Heart right ventricle (tissue), 16 donors: ENCODE data around the gene POLR2L. TPM values are rescaled to one million over a fixed set of nuclear protein-coding genes. Genes with fewer than 3 reads are reported as not detected.

ENCODE experiments used
- ATAC-seq, 8 donors: fragments of 200-7000 bp; cut with Tn5 transposase; one replicate each; pipeline ENCODE4 v1.9.1; 2020; ENCODE audit warnings: mild to moderate bottlenecking in 8 of 8, moderate library complexity in 8 of 8, moderate number of reproducible peaks in 1 of 8
- DNase-seq, 2 donors: peaks; one replicate each; pipeline ENCODE4 v3.0.0-alpha.2; 2020
- H3K27ac ChIP-seq, 10 donors: fragments of 200-600 bp; sonication (generic) in 2 of 10; one replicate each; pipeline versions ENCODE4 v1.5.0 to v1.8.0; 2020 to 2022; ENCODE audit warnings: mild to moderate bottlenecking in 3 of 10
- H3K27me3 ChIP-seq, 7 donors: fragments of 200-600 bp; one replicate each; pipeline ENCODE4 v1.8.0; 2021 to 2022; ENCODE audit warnings: mild to moderate bottlenecking in 2 of 7
- H3K36me3 ChIP-seq, 9 donors: fragments of 200-600 bp; sonication (generic) in 1 of 9; one replicate each; pipeline versions ENCODE4 v1.5.0 to v1.8.0; 2020 to 2022; ENCODE audit warnings: mild to moderate bottlenecking in 2 of 9
- H3K4me1 ChIP-seq, 9 donors: fragments of 200-600 bp; sonication (generic) in 1 of 9; one replicate each; pipeline versions ENCODE4 v1.5.0 to v1.8.0; 2020 to 2022; ENCODE audit warnings: mild to moderate bottlenecking in 4 of 9
- H3K4me3 ChIP-seq, 10 donors: fragments of 200-600 bp; sonication (generic) in 2 of 10; one replicate each; pipeline versions ENCODE4 v1.5.0 to v1.8.0; 2020 to 2022; ENCODE audit warnings: mild to moderate bottlenecking in 7 of 10, moderate library complexity in 2 of 10
- H3K9me3 ChIP-seq, 11 donors: fragments of 200-600 bp in 10 of 11; sonication (generic) in 2 of 11; one replicate each; pipeline versions ENCODE4 v1.5.0 to v1.8.0; 2013 to 2022; ENCODE audit warnings: mild to moderate bottlenecking in 2 of 11, control low read depth in 1 of 11, moderate library complexity in 1 of 11
- CTCF ChIP-seq, 9 donors: fragments of 200-600 bp; sonication (generic) in 2 of 9; IDR thresholded peaks; one replicate each; pipeline versions ENCODE4 v1.5.0 to v1.8.0; 2021 to 2022; ENCODE audit warnings: antibody characterized with exemption in 9 of 9, mild to moderate bottlenecking in 5 of 9, moderate library complexity in 1 of 9
- WGBS, 2 donors: extraction: QIAGEN DNeasy Blood & Tissue Kit; methylation state at CpG; one replicate each; pipeline ENCODE4 v1.1.7; 2013; ENCODE audit warnings: inconsistent platforms in 1 of 2; 5-methylcytosine and 5-hydroxymethylcytosine counted together
- intact Hi-C, 10 donors: fragments of 100-400 bp; cut with DNase I; formaldehyde crosslinking; loops; one replicate each; pipeline versions ENCODE4 v1.11.1 to v1.14.2; 2022
- polyA plus RNA-seq, 2 donors: library from polyadenylated mRNA; stranded (reverse); fragments of 200-250 nt; gene quantifications; one replicate each; pipeline ENCODE4 v1.2.3, GENCODE V29; 2013
- total RNA-seq, 10 donors: library from RNA; stranded (reverse); fragmentation: NEBNext Ultra II Directional in 3 of 10; extraction: Animal tissue kit (Norgen Biotek cat#: 25700) in 3 of 10; gene quantifications; one replicate each; pipeline versions ENCODE4 v1.2.1 to v1.2.4, GENCODE V29; 2021 to 2023
- donor health status: Arrhythmogenic right ventricular cardiomyopathy.
- donor health status: ischemic (EF 13 %, LVEDD 7.1; RV severe dilation, severe dysfunction).
- donor health status: healthy with polysubstance abuse.
- donor health status: DM: no; HTN: yes; CAD: no.
- donor health status: DM: no; HTN: no; CAD: no.
- donor health status: ischemic (EF 25% LVEDD 6.9; RV normal size, moderate dysfunction).
- donor health status: ischemic (EF 25% LVEDD 5.7; RV mildly dilated, moderate dysfunction).
- donor health status: healthy.
- donor health status: DM: yes; HTN: yes; CAD: no.
- donor health status: Ischemic cardiomyopathy.
- donor health status: ischemic (EF 35%, LVEDD 5.7; RV mildly dilated, moderate dysfunction).
- donor health status: nonischemic (EF 11% LVEDD 7.7; RV severe dilation, severe dysfunction).
- donor health status: DM: yes; HTN: yes; CAD: no.
- donor health status: PGD.
- donor health status: ischemic (EF 29% LVEDD 5.4; RV normal size, mild dysfunction).
- donor health status: nonischemic (EF 23%, LVEDD 6.1; RV moderate dilation, normal function).

The POLR2L gene
- total and polyA plus RNA-seq, 12 donors: 148 to 279 (median 234) TPM

DNA sequence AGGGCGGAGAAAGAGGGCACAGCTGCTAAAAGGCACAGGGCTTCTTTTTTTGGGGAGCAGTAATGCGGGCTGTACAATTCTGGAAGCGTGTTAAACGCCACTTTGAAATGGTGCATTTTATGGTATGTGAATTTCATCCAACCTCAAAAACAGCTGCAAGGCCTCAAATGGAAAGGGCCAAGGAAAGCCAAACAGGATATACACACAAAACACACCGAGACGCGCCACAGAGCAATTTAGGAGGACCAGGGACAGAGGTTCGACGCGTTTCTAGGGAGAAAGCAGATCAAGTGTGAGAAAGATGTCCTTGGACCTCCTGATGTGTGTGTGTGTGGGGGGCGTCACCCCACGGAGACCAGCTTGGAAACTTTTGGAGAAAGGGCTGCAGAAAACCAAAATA, 31.4 kb upstream of the POLR2L start:
- no peak for TF ChIP-seq CTCF (IDR thresholded peaks at IDR 0.05)
- 72 to 75% methylated on average over 12 of the region's 12 CpGs for WGBS, 2 donors
- peaks cover 0 to 19% (median 0%) of the 10 kb centered on the region in 9 donors for H3K36me3 ChIP-seq
- ATAC-seq (no peak), DNase-seq (no peak)
- H3K9me3 ChIP-seq: no peaks in the 10 kb centered on the region
- no peaks in the 10 kb centered on the region for H3K27me3 ChIP-seq
- H3K4me1 ChIP-seq: peaks cover 0 to 10% (median 0%) of the 10 kb centered on the region in 9 donors
- intact Hi-C loops: no loop called here
- no peak overlapping the region for H3K4me3 ChIP-seq
- no peak overlapping the region for H3K27ac ChIP-seq

DNA sequence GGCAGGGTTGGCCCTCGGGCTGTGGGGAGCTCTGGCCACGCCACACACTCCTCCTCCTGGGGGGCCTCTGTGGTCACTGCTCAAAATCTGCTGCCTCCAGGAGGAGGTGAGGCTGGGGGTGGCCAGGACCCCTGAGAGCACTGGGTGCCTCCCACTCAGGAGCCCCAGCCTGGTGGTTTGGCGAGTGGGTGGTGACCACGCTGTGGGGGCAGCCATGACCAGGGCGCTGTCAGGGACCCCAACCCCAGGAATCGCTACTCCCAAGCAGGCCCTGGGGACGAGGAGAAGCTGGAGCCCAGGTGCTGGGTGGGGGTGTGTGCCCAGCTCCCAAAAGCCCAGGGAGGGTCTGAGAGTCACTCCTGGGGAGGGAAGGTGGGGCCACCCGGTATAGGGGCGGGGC, 30.5 kb upstream of the POLR2L start:
- no peak overlapping the region for H3K4me3 ChIP-seq
- no peak overlapping the region for H3K27ac ChIP-seq
- H3K9me3 ChIP-seq: no peaks in the 10 kb centered on the region
- intact Hi-C loops: no loop called here
- no peak for DNase-seq
- no peak for ATAC-seq
- peaks cover 0 to 10% (median 0%) of the 10 kb centered on the region in 9 donors for H3K4me1 ChIP-seq
- H3K36me3 ChIP-seq: peaks cover 0 to 11% (median 0%) of the 10 kb centered on the region in 9 donors
- 92 to 94% methylated on average over 9 of the region's 9 CpGs for WGBS, 2 donors
- TF ChIP-seq CTCF (IDR thresholded peaks at IDR 0.05): no peak
- no peaks in the 10 kb centered on the region for H3K27me3 ChIP-seq

DNA sequence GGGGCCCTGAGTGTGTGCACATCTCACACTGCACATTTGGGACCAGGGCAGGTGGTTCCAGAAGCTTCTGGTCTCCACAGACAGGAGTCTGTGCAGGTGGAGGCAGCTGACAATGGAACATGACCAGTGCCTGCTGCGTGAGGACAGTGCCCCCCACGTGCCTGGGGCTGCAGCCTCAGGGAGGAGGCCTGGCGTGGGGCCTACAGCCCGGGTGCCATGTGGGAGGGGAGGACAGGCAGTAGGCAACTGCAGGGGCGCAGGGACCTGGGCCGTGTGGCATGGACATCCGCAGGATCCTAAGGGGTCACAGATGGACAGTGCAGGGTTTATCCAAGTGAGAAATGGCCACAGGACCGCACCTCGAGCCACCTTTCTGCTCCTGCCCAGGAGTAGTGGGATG, 29.1 kb upstream of the POLR2L start:
- Histone ChIP-seq H3K4me3 (no peak overlapping the region), H3K27ac (no peak overlapping the region), H3K27me3 (no peaks in the 10 kb centered on the region), H3K36me3 (peaks cover 0 to 23% (median 3%) of the 10 kb centered on the region in 9 donors), H3K4me1 (peaks cover 0 to 3% (median 0%) of the 10 kb centered on the region in 9 donors), H3K9me3 (no peaks in the 10 kb centered on the region)
- WGBS, 2 donors: 76 to 77% methylated on average over 9 of the region's 9 CpGs
- no peak for TF ChIP-seq CTCF (IDR thresholded peaks at IDR 0.05)
- intact Hi-C loops: no loop called here
- DNase-seq (no peak), ATAC-seq (no peak)

- H3K36me3 ChIP-seq: peaks cover 0 to 31% (median 3%) of the 10 kb centered on the region in 9 donors
- ATAC-seq: no peak
- no peak overlapping the region for H3K4me3 ChIP-seq
- no peaks in the 10 kb centered on the region for H3K27me3 ChIP-seq
- no peak for TF ChIP-seq CTCF (IDR thresholded peaks at IDR 0.05)
- DNase-seq: no peak
- H3K9me3 ChIP-seq: no peaks in the 10 kb centered on the region
- intact Hi-C loops: no loop called here
- no peaks in the 10 kb centered on the region for H3K4me1 ChIP-seq
- no peak overlapping the region for H3K27ac ChIP-seq
- 87 to 92% methylated on average over 8 of the region's 8 CpGs for WGBS, 2 donors
Measured at GRCh38 chr11:870418-870817, 28.1 kb upstream of the POLR2L start.

DNA sequence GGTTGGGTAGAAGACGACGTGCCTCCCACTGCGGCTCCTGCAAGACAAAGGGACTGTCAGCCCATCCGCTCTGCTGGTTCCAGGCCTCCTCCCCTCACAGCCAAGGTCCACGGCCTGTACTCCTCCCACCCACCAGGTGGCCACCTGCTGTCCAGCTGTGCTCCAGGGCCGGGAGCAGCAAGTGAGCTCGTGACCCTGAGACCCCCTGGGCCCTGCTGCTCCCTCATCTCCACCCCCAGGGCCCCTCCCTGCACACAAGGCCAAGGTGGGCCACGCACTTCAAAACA, 27.7 kb upstream of the POLR2L start:
- no peaks in the 10 kb centered on the region for H3K4me1 ChIP-seq
- TF ChIP-seq CTCF (IDR thresholded peaks at IDR 0.05): no peak
- 70 to 77% methylated on average over 8 of the region's 8 CpGs for WGBS, 2 donors
- H3K4me3 ChIP-seq: no peak overlapping the region
- DNase-seq: no peak
- intact Hi-C loops: no loop called here
- H3K27me3 ChIP-seq: no peaks in the 10 kb centered on the region
- ATAC-seq: no peak
- H3K9me3 ChIP-seq: no peaks in the 10 kb centered on the region
- peaks cover 0 to 34% (median 6%) of the 10 kb centered on the region in 9 donors for H3K36me3 ChIP-seq
- H3K27ac ChIP-seq: no peak overlapping the region
